HG03558 (cell line): ENCODE measurements around the gene EXOC6.

ENCODE experiments used
- ATAC-seq: cut with Tn5 transposase; IDR thresholded peaks from one replicate; pipeline ENCODE4 v1.9.1; 2021; ENCODE audit warnings: moderate number of reproducible peaks; ENCODE audit not compliant: unreplicated experiment; ENCODE audit errors: extremely low read depth

Gene EXOC6

DNA sequence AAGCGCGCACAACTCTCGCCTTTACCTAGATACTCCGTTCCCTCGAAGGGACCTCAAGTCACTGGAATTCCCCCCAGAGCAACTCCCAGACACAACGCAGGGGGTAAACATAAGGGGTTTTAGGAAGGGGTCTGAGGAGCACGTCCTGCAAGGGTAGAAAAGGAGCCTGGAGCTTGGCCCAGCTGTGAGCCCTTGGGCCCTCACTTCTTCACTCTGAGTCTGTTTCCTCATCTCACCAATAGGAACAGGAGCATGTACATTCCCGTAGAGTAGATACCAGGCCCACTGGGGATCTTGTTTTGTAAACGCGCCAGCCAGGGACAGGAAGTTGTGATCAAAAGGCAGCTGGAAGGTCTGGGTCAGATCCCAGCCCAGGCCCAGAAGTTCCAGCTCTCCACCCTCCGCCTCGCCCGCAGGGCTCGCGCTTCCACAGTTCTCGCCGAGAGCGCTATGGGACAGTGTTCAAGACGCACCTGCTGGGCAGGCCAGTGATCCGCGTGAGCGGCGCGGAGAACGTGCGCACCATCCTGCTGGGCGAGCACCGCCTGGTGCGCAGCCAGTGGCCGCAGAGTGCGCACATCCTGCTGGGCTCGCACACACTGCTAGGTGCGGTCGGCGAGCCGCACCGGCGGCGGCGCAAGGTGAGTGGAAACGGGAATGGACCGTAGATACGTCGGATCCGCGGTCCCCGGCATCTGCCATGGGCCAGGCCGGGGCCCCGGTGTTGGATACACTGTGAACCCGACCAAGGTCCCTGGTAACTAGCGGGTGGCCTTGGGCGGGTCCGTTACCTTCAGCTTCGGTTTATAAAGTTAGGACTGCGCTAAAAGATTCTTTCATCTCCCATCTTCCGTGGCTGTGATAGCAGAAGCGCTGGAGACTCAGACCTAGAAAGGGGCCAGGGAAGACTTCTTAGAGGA, 213.5 kb downstream of the EXOC6 start:
- no peak for ATAC-seq

DNA sequence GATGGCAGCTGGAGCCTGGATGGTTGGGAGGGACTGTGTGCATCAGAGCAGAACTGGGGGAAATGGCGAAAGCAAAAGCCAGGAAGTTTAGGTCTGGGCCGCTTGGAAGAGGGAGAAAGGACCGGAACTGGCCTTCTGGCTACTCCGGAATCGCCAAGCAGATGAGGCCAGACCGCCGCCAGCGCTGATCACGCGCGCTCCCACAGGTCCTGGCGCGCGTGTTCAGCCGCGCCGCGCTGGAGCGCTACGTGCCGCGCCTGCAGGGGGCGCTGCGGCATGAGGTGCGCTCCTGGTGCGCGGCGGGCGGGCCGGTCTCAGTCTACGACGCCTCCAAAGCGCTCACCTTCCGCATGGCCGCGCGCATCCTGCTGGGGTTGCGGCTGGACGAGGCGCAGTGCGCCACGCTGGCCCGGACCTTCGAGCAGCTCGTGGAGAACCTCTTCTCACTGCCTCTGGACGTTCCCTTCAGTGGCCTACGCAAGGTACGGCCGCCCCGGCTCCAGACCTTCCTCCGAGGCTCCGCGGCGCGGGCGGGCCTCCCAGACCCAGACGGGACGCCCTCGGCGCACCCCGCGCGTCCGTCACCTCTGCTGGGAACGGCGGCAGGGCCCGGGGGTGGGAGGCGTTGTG, 214.3 kb downstream of the EXOC6 start:
- no peak for ATAC-seq

- no peak for ATAC-seq
Observed at GRCh38 chr10:93063144-93063976, 215.0 kb downstream of the EXOC6 start.

GRCh38 chr10:93063977-93064660, 215.8 kb downstream of the EXOC6 start:
- ATAC-seq, result no peak

DNA sequence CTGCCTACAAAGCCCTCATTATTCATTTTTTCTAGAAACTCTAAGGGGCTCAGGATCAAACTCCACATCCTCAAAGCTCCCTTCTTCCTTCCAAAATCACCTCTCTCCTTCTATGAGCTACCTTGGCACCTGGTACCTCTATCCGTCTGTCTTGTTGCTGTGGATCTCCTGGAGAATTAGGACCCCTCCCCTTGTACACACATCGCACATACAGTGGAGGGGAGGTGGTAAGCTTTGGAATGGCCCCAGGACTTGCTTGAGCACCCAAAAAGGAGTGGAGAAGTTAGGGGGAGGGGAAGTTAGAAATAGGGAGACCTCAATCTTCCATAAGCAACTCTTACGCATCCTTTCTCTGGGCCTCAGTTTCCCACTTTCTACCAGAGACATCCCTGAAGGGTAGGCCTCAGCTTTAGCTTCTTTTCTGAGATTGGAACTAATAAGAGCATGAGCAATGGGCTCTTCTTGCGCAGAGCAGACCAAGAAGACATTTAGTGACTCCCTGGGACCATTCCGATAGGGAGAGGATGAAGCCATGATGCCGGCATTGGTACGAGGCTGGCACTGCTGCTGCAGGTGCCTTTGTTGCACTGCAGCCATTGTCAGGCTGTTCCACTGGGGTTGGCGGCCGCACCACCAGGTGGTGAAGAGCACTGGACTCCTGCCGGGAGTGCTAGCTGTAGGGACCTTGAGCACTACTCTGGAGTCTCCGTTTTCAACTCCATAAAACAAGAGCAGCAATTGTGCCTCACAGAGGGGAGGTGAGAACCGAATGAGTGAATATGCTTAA, 216.7 kb downstream of the EXOC6 start:
- ATAC-seq, result no peak

DNA sequence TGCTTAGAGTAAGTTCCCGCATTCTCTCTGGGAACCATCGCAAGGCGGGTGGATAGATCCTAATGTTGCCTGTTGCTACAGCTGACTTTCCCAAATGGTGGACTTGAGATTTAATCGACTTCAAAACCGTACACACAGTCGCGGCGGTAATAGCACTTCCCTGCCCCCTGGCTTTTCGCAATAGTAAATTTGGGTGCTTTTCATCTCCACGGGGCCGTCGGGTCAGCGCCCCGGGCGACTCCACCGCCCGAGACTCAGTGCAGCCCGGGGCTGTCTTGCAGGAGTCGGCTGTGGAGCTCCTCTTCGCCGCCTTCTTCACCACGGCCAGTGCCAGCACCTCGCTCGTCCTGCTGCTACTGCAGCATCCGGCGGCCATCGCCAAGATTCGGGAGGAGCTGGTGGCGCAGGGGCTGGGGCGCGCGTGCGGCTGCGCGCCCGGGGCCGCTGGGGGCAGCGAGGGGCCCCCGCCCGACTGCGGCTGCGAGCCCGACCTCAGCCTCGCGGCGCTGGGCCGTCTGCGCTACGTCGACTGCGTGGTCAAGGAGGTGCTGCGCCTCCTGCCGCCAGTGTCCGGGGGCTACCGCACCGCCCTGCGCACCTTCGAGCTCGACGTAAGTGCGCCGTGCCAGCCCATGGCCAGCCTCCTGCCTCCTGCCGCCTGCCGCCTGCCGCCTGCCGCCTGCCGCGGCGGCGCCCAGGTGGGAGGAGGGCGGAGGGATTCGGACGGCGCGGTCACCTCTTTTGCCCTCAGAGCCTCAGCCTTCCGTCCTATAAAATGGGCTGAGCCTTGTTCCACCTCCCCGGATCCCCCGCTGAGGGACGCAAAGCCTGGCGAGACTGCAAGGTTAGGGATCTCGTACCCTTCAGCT, 217.6 kb downstream of the EXOC6 start:
- ATAC-seq, result no peak

DNA sequence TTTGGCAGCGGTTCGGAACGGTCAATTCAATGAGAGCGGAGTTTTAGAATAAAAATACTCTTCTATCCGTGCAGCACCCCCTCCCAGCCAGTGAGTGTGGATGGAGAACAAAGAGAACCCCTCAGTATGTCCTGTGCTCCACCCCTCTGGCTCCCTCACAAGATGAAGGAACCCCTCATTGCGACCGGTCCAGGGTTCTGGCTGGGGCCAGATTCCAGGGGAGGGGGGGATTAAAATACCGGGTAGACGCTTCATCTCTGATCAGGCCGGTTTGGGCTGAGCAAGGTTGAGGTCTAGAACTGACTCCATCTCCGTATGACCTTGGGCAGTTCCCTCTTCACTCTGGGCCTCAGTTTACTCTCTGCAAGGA, 218.2 kb downstream of the EXOC6 start:
- no peak for ATAC-seq

GRCh38 chr10:93067443-93068365, 219.4 kb downstream of the EXOC6 start:
- no peak for ATAC-seq

GRCh38 chr10:93068411-93069244, 220.3 kb downstream of the EXOC6 start:
- ATAC-seq, result no peak

GRCh38 chr10:93069245-93069561, 220.9 kb downstream of the EXOC6 start:
- no peak for ATAC-seq

DNA sequence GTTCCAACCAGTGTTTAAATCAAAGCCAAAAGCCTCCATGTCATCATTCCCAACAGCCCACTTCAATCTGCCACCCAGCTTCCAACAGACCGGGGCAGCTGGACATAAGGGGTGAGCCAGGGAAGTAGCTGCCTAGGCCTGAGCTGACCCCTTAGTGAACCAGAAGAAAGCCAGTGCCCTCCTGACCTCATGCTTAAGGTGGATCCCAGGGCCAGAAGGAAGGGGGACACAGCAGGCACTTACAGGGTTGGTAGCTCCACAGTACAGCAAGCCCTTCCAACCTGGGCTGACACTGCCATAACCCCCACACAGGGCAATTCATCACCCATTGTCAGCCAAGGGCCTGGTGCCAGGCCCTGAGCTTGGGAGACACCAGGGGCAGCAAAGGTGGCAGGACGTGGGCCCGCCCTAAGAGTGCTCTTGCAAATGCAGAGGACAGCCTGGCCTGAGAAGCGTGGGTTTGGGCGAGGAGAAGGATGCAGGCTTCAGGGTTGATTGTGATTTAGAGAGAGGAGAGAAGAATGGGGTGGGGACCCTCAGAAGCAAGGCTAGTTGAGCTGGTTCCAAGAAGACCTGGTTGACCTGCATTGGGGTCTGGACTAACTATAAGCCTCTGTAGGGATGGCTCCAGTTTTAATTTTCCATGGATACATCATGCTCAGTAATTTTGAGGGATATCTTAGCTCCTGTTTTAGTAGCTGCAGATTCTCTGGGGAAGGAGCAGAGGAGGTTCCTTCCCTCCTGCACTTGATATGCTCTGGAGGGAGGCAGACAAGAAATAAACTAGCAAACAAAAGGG, 222.3 kb downstream of the EXOC6 start:
- ATAC-seq, result no peak

DNA sequence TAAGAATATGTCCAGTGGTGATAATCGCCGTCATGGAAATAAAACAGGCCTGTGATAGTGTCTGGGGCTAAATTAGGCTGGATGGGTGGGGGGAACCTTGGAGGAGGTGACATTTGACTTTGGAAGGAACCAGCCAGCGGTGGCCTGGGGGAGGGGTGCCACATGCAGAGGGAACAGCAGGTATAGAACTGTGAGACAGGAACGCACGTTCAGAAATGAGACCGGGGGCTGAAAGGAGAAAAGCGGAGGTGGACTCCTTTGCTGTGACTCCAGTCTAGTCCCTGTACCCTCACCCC, 222.8 kb downstream of the EXOC6 start:
- ATAC-seq, result no peak

DNA sequence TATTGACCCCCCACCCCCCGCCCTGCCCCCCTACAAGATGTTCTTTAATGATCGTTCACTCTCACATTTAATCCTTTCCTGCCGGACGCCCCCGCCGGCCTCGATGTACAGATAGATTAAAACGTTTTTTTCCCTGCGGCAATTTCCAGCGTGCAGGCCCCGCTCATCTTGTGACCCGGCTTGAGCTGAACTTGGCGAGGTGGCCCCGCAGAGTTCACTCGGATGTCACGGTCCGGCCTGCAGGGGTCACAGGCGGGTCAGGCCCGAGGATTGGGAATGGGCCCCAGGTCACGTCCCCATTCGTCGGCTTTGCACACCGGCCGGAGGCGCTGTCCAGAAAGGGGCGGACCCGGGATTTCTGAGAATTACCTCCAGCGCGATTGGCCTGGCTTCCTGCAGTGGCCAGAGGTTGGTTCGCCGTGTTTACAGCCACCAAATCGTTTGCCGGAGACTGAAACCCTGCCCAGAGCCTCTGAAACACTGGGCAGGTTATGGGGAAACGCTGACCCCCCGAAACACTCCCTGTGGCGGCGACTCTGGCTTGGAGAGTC, 223.4 kb downstream of the EXOC6 start:
- ATAC-seq, result no peak

GRCh38 chr10:93072225-93072712, 223.9 kb downstream of the EXOC6 start:
- ATAC-seq, result no peak

GRCh38 chr10:93072713-93073538, 224.6 kb downstream of the EXOC6 start:
- no peak for ATAC-seq
